AG20443 (cell line): Measurements from ENCODE around the gene RYR2.
"Not testable (repeated sequence)": the region's sequence is repeated elsewhere in the genome, so short reads cannot be mapped to it uniquely, and the experiment has no call there.

Experiments used
- DNase-seq: peaks from one replicate; pipeline ENCODE4 v3.0.0; 2012; ENCODE audit warnings: low spot score, mixed read lengths

RYR2 gene

DNA sequence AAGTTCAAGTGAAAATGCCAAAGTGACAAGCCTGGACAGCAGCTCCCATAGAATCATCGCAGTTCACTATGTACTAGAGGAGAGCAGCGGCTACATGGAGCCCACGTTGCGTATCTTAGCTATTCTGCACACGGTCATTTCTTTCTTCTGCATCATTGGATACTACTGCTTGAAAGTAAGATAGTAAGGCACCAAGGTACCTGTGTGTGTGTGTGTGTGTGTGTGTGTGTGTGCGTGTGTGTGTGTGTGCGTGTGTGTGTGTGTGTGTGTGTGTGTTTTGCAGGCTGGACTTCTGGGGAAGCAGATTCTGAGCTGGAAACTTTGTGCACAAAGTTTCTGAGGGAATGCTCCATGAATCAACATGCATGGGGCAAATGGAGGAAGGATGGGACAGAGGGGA lies 750.2 kb downstream of the RYR2 start:
- no peak for DNase-seq

DNA sequence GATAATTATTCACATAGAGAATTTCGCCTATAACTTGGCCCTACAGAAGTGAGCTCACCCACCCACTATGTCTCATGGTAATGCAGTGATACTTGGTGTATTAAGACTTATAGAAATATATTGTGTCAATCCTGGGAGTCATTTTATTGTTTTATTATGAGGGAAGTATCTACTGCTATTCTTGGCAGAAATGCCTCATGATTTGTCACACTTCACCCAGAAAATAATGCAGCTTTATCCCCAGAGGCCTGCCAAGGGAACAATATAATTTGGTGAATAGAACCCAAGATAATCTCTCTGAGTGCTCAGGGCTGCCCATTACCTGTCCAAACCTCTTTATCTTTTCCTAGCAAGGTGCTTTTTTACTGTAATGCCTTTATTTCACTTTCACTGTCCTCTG lies 750.7 kb downstream of the RYR2 start:
- no peak for DNase-seq

DNA sequence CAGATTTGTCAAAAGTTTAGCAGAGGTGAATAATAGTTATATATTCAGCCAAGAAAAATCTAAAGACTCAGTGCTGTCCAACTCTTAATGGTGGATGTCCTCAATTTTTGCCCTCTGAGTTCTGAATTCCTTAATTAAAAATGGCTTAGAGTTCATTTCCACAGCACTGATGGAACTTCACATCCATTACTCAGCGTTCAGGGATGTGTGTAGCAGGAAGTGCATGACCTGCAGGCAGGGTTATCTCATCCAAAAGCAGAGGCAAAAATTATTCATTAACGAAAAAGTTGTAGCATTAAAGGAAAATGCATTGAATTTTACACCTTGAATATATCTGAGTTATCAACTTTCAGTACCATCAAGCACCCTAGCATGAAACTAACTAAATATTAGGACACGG lies 752.1 kb downstream of the RYR2 start:
- no peak for DNase-seq

- DNase-seq = no peak
Observed at GRCh38 chr1:237795558-237795957, 753.6 kb downstream of the RYR2 start.

GRCh38 chr1:237799762-237800474 lies 757.9 kb downstream of the RYR2 start:
- DNase-seq = peak; percentile 24

- DNase-seq = no peak
Observed at GRCh38 chr1:237804516-237804915, 762.5 kb downstream of the RYR2 start.

GRCh38 chr1:237809099-237809498 lies 767.1 kb downstream of the RYR2 start:
- DNase-seq = no peak

DNA sequence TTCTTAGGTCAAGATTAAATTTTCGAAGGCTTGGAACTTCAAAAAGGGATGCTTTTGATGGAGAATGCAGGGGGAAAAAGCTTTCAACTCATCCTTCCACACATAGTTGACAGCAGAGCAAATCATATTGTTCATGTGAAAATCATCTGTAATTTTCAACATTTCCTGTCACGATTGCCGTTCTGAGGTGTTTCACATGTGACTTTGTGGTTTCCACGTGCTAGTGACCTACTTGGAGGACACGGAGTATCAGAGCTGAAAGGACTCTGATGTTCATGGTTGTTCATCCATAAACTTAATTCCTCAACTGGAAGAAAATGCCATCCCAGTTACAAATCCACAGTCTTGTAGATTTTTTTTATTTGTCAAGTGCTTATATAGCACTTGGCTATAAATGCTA lies 769.6 kb downstream of the RYR2 start:
- DNase-seq = no peak

DNA sequence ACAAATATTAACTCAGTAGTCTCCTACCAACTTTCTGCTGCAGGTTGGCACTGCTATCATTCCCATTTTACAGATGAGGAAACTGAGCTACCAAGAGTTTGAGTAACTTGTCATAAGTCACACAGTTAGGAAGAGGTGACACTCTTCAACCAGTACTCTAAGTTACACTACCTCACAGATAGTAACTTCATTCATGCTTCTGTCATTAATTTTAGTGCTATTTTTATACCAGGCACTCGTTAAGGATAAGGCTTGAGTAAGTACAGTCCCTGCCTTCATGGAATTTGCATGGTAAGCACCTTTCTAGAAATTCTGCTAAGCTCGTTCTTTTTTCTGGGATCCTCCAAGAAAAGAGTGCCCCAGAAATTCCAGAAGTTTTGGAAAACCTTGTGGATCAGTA lies 770.1 kb downstream of the RYR2 start:
- DNase-seq = no peak

GRCh38 chr1:237814319-237814924 lies 772.4 kb downstream of the RYR2 start:
- no peak for DNase-seq

DNA sequence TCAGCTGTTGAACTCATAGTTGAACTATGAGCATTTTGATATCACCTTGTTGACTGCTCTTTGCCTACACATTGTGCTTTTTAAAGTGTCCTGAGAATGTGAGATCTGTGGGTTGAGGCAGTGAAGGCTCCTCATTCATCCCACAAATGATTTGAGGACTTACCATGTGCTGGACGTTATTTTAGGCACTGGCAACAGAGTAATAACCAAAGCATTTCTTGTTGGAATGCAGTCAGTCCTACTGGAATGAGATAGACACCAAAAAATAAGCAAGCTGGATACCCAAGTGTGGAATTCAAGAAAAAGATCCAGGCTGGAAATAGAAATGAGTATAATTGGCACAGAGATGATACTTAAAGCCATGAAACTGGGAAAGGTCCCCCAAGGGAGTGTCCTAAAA lies 775.3 kb downstream of the RYR2 start:
- no peak for DNase-seq

DNA sequence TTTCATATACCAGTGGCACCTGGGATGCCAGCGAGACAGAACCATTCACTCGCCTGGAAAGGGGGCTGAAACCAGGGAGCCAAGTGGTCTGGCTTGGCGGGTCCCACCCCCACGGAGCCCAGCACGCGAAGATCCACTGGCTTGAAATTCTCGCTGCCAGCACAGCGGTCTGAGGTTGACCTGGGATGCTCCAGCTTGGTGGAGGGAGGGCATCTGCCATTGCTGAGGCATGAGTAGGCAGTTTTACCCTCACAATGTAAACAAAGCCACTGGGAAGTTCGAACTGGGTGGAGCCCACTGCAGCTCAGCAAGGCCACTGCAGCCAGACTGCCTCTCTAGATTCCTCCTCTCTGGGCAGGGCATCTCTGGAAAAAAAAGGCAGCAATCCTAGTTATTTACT lies 778.6 kb downstream of the RYR2 start:
- DNase-seq = not testable (repeated sequence)

- DNase-seq = no peak
Observed at GRCh38 chr1:237832858-237833257, 790.9 kb downstream of the RYR2 start.

DNA sequence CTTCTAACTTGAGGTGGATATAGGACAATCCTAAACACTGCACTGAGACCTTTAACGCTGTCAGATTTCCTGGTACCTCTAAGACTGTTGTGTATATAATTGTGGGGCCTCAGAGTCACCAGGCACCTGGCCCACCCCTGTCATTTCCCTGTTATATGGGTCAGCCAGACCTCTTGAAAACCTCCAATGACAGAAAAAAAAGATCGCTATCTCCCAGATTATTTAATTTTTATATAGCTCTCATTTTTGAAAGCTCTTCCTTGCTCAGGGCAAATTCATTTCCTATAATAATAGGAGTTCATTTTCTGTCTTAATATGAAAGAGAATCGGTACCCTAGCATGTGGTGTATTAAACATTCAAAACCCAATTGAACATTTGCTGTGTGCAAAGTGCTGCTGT lies 792.1 kb downstream of the RYR2 start:
- no peak for DNase-seq

GRCh38 chr1:237834461-237834860 lies 792.5 kb downstream of the RYR2 start:
- DNase-seq = no peak

DNA sequence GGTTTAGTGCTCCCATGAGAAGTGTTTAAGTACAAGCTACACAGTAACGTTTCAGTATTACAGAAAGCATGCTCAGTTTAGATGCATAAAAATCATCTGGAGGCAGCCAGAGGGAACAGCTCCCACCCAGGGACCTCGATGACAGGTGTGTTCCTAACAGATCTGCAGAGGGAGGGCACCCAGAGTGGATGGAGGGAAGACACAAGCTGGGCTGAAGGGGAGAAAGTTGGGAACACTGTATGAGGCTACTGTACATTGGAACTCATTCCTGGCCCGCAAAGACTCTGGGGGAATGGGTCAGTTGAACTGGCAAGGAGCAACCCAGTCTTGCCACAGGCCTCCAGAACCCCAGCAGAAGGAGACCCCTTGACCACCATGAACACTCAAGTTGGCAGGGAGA lies 796.3 kb downstream of the RYR2 start:
- DNase-seq = no peak

DNA sequence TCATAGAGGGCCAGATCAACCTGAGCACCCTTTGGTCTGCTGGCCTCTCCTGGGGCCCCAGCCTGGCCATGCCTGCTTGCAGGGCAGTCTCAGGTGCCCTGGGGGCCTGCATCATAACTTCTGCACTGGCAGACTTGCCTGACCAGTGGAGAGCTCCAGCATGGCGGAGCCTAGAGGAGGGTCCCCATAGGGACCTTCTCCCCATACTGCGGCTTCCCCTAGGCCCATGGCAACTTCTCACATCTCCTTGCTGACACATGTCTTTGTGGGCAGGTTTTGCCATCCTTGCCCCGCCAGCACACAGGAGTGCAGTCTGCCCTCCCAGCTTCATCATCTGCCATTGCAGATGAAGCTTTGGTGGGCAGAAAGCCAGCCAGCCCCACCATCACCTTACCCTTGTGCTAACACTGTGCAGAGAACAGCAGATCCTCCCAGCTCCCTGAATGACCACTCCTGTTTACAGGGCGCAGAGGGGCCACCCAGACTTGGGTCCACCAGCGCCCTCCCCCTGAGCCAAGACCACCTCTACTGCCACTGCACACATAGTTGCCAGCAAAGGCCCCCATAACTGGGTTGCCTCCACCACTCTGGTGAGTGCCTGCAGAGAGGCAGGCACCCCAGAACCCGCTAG lies 797.0 kb downstream of the RYR2 start:
- no peak for DNase-seq

GRCh38 chr1:237841485-237841884 lies 799.5 kb downstream of the RYR2 start:
- DNase-seq = no peak

GRCh38 chr1:237843516-237843915 lies 801.5 kb downstream of the RYR2 start:
- DNase-seq = not testable (repeated sequence)

- no peak for DNase-seq
Observed at GRCh38 chr1:237851210-237851845, 809.3 kb downstream of the RYR2 start.

DNA sequence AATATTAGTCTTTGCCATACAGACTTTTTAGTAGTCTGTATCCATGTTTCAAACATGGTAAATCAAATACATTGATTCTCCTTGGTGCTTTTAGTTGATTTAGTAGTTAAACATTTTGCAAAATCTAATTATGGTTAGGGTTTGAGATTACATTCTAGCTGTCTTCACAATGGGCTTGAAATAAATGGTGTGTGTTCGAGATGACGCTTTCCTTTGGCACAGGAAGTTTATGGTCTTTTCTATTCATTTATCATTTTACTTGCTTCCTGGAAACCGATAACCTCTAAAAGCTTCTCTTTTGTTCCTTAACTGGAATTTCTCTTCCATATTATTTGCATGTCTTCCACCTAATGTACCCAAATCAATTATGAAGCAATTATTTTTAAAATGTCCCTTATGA lies 810.4 kb downstream of the RYR2 start:
- DNase-seq = no peak

DNA sequence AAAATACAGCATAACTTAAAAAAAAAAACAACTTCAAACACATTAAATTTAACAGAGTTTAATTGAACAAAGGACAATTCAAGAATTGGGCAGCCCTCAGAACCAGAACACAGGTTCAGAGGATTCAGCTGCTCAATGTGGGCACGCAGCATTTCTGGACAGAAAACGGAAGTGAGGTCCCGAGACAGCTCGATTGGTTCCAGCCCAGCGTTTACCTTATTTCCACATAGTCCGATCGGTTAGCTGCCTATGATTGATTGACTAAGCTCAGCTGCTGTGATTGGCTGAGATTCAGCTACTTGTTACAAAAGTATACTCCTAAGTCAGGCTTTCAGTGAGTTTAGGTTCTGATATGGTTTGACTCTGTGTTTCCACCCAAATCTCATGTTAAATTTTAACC lies 815.5 kb downstream of the RYR2 start:
- DNase-seq = no peak

DNA sequence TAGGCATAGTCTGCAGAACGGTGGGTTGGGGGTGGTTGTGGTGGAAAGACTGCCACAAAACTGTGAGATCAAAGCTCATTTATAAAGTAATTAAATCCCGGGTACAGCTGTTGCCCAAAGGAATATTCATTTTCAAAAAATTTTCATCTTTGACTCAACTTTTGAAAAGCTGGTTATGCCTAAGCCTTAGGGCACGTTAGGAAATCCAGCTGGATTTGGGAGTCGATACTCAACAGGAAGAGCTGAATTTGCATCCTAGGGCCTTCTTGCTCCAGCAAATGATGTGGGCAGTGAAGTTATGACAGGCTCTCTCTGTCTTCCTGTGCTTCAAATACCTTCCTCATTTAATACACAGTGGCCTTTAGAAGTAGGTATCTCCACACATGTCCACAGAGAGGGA lies 817.0 kb downstream of the RYR2 start:
- no peak for DNase-seq
